Peyer's patch (tissue), 4 donors: ENCODE results near the gene OR6S1.

ENCODE experiments used
- CTCF ChIP-seq, 6 experiments: fragments of 450-650 bp in 4 of 6; fragments of 200-600 bp in 2 of 6; sonication (generic) in 1 of 6; IDR thresholded peaks; one replicate each; pipeline ENCODE4 v1.5.1; 2017 to 2019; ENCODE audit warnings: antibody characterized with exemption in 6 of 6, mild to moderate bottlenecking in 3 of 6, moderate library complexity in 1 of 6
- POLR2A ChIP-seq, 2 donors: fragments of 450-650 bp; IDR thresholded peaks; one replicate each; pipeline ENCODE4 v1.5.1; 2017; ENCODE audit warnings: antibody characterized with exemption in 2 of 2, mild to moderate bottlenecking in 2 of 2, moderate library complexity in 2 of 2

DNA sequence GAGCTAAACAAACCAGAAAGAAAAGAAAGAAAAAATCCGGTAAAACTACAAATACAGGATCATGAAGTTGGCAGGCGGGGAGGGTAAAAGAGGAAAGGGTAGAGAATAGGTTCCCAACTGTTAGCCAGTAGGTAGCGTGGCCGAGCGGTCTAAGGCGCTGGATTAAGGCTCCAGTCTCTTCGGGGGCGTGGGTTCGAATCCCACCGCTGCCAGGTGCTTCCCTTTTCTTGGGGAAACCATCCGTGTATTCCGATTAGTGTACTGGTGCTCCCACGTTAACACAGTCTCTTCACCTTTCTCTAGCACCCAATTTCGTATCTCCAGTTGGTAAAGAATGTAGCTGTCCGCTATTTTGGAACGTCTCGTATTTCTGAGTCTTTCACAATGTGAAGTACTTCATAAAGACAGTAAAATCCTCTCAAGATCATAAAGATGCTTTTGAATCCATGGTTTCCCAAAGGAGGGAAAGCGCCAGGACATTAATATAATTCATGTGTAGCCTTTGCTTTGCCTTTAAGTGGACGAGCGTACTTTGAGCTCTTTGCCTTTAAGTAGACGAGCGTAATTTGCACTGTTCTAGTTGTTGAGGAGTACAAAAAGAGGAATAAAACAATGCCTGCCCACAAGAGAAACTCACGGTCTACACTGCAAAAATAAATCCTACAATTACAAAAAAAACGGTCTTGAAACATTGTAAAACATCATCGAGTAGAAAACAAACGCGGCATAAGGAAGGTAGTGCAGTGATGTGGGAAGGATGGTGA lies 31.3 kb downstream of the OR6S1 start:
- TF ChIP-seq CTCF (IDR thresholded peaks at IDR 0.05) = no peak
- no peak for TF ChIP-seq POLR2A (IDR thresholded peaks at IDR 0.05)
